Activated CD4-positive, alpha-beta T cell treated with anti-CD3 and anti-CD28 coated beads for 36 hours (primary cell): ENCODE measurements around the gene TNPO1. TPM values are rescaled to one million over a fixed set of nuclear protein-coding genes. Genes with fewer than 3 reads are reported as not detected.
"Not testable (repeated sequence)": the region's sequence is repeated elsewhere in the genome, so short reads cannot be mapped to it uniquely, and the experiment has no call there.

Experiments used
- ATAC-seq: fragments of 200-7000 bp; cut with Tn5 transposase; one replicate; pipeline ENCODE4 v1.10.0; 2021; ENCODE audit warnings: mild to moderate bottlenecking, moderate library complexity
- CTCF ChIA-PET: fragments of 350-600 bp; sonication (Branson Sonifier 250); formaldehyde crosslinking; loops from one replicate; lab custom pipeline; 2021; ENCODE audit warnings: antibody characterized with exemption; lab: Charles Lee
- POLR2A ChIA-PET: fragments of 350-600 bp; sonication (Branson Sonifier 250); formaldehyde crosslinking; loops from one replicate; lab custom pipeline; 2021; ENCODE audit warnings: antibody characterized with exemption, inconsistent platforms; lab: Charles Lee
- DNase-seq: peaks from one replicate; pipeline ENCODE4 v3.0.0-alpha.2; 2020
- H3K27ac Mint-ChIP-seq: one replicate; pipeline ENCODE4 v1.8.0; 2021; ENCODE audit warnings: mixed read lengths
- H3K27me3 Mint-ChIP-seq: one replicate; pipeline ENCODE4 v1.8.0; 2021; ENCODE audit warnings: mixed read lengths
- H3K36me3 Mint-ChIP-seq: one replicate; pipeline ENCODE4 v1.8.0; 2021; ENCODE audit warnings: low read depth, mixed read lengths
- H3K4me1 Mint-ChIP-seq: one replicate; pipeline ENCODE4 v1.8.0; 2021; ENCODE audit warnings: mixed read lengths
- H3K4me3 Mint-ChIP-seq: one replicate; pipeline ENCODE4 v1.8.0; 2021; ENCODE audit warnings: mild to moderate bottlenecking, moderate library complexity, mixed read lengths
- H3K9me3 Mint-ChIP-seq: one replicate; pipeline ENCODE4 v1.8.0; 2021; ENCODE audit warnings: low read depth, mixed read lengths
- intact Hi-C, 2 experiments: fragments of 100-400 bp; cut with DNase I in 1 of 2; cut with micrococcal nuclease in 1 of 2; formaldehyde crosslinking; loops; one replicate each; pipeline versions ENCODE4 v1.14.2 to v1.15.1; 2022 to 2024; cut with DNase I, micrococcal nuclease
- total RNA-seq, 2 experiments: library from RNA; stranded (reverse); gene quantifications; one replicate each; pipeline ENCODE4 v1.2.3, GENCODE V29; 2021

Gene TNPO1
- total RNA-seq, 2 experiments from 2014 or later, result 107 to 162 TPM

DNA sequence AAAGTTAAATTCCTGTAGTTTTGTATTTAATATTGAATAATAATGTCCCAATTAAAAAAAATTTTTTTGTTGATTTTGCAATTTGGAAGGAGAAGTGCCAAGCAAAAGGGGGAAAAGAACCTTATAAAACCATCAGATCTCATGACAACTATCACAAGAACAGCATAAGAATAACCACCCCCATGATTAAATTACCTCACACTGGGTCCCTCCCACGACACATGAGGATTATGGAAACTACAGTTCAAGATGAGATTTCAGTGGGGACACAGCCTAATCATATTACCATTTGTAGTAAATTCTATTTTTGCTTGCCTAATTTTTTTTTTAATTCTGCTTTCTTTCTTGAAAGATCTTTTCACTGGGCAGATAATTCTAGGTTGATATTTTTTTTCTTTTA is 106.0 kb downstream of the TNPO1 start:
- Mint-ChIP-seq H3K4me3 (no peak overlapping the region), H3K4me1 (no peaks in the 10 kb centered on the region), H3K9me3 (no peaks in the 10 kb centered on the region), H3K27me3 (peaks cover 4% of the 10 kb centered on the region), H3K36me3 (no peaks in the 10 kb centered on the region), H3K27ac (no peak overlapping the region)
- DNase-seq, result no peak
- ChIA-PET POLR2A (no interaction called here), CTCF (no interaction called here)
- intact Hi-C loops, result loop anchor here in 1 of 2 experiments (5.0 kb wide), 1 partner anchor 280 kb away; no protein-coding TSS in a partner anchor
- no peak for ATAC-seq

DNA sequence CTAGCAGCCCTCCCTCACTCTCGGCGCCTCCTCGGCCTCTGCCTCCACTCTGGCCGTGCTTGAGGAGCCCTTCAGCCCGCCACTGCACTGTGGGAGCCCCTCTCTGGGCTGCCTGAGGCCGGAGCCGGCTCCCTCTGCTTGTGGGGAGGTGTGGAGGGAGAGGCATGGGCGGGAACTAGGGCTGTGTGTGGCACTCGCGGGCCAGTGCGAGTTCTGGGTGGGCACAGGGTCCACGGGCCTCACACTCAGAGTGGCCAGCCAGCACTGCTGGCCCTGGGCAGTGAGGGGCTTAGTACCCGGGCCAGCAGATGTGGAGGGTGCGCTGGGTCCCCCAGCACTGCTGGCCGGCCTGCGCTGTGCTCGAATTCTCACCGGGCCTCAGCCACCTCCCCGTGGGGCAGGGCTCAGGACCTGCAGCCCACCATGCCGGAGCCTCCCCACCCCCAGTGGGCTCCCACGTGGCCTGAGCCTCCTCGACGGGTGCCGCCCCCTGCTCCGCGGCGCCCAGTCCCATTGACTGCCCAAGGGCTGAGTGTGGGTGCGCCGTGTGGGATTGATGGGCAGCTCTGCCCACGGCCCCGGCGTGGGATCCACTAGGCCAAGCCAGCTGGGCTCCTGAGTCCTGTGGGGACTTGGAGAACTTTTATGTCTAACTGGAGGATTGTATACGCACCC is 109.0 kb downstream of the TNPO1 start:
- intact Hi-C loops, result no loop called here
- Mint-ChIP-seq H3K4me1 (no peaks in the 10 kb centered on the region), H3K27ac (no peak overlapping the region), H3K4me3 (no peak overlapping the region), H3K9me3 (no peaks in the 10 kb centered on the region), H3K36me3 (no peaks in the 10 kb centered on the region), H3K27me3 (peaks cover 8% of the 10 kb centered on the region)
- ChIA-PET POLR2A (no interaction called here), CTCF (interaction anchor here (0.7 kb wide), 1 partner anchor 678 kb away, joined by 3 read pairs; no protein-coding TSS in a partner anchor)
- DNase-seq (no peak), ATAC-seq (no peak)

DNA sequence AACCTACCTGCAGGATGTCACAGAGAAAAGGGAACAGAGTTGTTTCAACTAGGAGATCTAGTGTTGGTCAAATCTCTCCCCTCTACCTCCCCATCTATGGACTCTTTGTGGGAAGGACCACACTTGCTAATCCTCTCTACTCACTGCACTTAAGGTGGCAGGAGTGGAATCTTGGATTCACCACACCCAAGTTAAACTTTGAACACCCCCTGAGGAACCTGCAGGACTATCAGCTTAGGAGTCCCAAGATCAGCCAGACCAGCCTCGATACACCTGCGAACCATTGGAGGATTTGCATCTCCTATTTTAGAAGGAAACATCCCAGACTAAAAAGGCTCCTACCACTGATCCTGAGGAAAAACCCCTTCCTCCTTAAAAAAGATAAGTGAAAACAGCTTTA is 116.2 kb downstream of the TNPO1 start:
- H3K4me3 Mint-ChIP-seq, DNase-seq, ATAC-seq, H3K27ac Mint-ChIP-seq, H3K36me3 Mint-ChIP-seq, H3K9me3 Mint-ChIP-seq, H3K4me1 Mint-ChIP-seq, intact Hi-C loops, CTCF ChIA-PET: not testable (repeated sequence)
- peaks cover 19% of the 10 kb centered on the region for H3K27me3 Mint-ChIP-seq
- POLR2A ChIA-PET, result interaction anchor here (0.7 kb wide), 1 partner anchor 1290 kb away, joined by 4 read pairs; no protein-coding TSS in a partner anchor

DNA sequence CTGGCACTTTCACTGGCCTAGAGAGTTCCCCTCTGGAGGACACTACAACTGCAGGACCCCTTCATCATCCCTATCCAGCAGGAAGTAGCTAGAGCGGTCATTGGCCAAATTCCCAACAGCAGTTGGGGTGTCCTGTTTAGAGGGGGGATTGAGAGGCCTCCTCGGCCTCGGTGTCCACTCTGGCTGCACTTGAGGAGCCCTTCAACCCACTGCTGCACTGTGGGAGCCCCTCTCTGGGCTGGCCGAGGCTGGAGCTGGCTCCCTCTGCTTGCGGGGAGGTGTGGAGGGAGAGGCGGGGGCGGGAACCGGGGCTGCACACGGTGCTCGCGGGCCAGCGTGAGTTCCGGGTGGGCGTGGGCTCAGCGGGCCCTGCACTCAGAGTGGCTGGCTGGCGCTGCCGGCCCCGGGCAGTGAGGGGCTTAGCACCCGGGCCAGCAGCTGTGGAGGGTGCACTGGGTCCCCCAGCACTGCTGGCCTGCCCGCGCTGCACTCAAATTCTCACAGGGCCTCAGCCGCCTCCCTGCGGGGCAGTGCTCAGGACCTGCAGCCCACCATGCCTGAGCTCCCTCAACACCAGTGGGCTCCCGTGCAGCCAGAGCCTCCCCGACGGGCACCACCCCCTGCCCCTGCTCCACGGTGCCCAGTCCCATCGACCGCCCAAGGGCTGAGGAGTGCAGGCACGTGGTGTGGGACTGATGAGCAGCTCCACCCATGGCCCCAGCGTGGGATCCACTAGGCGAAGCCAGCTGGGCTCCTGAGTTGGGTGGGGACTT is 118.7 kb downstream of the TNPO1 start:
- CTCF ChIA-PET, DNase-seq, ATAC-seq, H3K4me3 Mint-ChIP-seq, H3K36me3 Mint-ChIP-seq, H3K9me3 Mint-ChIP-seq, H3K4me1 Mint-ChIP-seq, H3K27ac Mint-ChIP-seq, POLR2A ChIA-PET, intact Hi-C loops: not testable (repeated sequence)
- H3K27me3 Mint-ChIP-seq, result peaks cover 27% of the 10 kb centered on the region

DNA sequence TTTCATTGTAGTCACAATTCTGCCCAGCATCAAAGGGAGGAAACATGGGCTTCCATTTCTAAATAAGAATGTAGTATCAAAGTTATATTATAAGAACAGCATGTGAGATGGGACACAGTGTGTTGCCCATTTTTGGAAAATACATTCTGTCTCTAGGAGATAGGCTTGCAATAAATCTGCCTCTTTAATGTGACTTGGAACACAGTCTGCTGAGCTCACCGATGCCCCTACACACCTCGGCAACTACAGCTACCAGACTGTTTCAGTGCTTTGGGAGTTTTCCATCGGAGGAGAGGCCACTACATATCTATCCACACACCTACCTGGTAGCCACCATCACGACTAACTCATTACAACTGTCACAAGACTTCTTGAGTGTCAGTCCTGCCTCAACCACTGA is 120.4 kb downstream of the TNPO1 start:
- intact Hi-C loops, result no loop called here
- CTCF ChIA-PET, result no interaction called here
- POLR2A ChIA-PET, result no interaction called here
- Mint-ChIP-seq H3K9me3 (no peaks in the 10 kb centered on the region), H3K4me1 (no peaks in the 10 kb centered on the region), H3K4me3 (no peak overlapping the region), H3K27me3 (peaks cover 32% of the 10 kb centered on the region), H3K36me3 (no peaks in the 10 kb centered on the region), H3K27ac (no peak overlapping the region)
- no peak for DNase-seq
- no peak for ATAC-seq

DNA sequence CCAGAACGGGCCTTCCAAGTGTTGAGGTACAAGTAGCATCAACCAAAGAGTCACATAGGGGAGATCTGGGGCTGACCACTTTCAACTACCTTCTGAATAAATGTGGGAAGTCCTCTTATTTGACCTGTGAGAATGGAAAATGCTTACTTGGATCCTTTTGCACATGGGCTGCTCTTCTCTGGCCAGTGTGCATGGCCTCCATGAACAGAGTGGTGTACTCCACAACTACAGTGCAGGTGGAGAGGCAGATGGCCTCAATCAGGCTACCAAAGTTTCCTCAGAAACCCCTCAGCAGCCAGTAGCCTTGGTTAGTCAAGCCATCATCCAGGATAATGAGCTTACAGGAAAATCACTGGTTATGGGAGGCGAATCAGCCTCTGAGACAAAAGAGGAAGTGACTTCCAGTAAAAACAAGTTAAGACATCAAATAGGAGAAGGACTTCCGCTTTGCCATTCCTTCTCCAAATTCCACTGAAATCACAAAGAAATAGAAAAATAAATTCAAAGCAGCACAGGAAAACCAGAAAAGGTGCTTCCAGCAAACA is 121.1 kb downstream of the TNPO1 start:
- H3K4me1 Mint-ChIP-seq, result no peaks in the 10 kb centered on the region
- H3K36me3 Mint-ChIP-seq, result no peaks in the 10 kb centered on the region
- POLR2A ChIA-PET, result no interaction called here
- no peak overlapping the region for H3K4me3 Mint-ChIP-seq
- peaks cover 32% of the 10 kb centered on the region for H3K27me3 Mint-ChIP-seq
- no peak overlapping the region for H3K27ac Mint-ChIP-seq
- CTCF ChIA-PET, result no interaction called here
- no peaks in the 10 kb centered on the region for H3K9me3 Mint-ChIP-seq
- DNase-seq, result no peak
- ATAC-seq, result no peak
- intact Hi-C loops, result no loop called here

DNA sequence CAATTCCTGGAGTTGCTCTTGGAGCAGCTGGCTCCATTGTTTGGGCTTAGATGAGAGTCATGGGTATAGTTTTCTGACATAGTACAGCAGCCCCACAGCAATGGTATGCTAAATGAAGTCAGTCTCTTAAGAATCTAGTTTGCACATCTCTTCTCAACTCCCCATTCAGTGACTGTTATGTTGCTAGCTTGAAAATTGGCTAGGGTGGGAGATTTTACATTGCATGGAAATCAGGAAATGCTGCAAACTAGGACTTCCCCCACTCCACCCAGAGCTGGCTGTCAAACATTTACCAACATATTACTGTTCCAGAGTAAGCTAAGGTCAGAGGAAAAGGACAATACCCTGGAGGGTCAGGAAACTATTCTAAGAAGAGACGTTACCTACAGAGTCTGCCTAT is 121.7 kb downstream of the TNPO1 start:
- Mint-ChIP-seq H3K4me3 (no peak overlapping the region), H3K9me3 (no peaks in the 10 kb centered on the region), H3K27me3 (peaks cover 30% of the 10 kb centered on the region), H3K36me3 (no peaks in the 10 kb centered on the region), H3K27ac (no peak overlapping the region), H3K4me1 (no peaks in the 10 kb centered on the region)
- no peak for DNase-seq
- POLR2A ChIA-PET, result no interaction called here
- CTCF ChIA-PET, result no interaction called here
- no peak for ATAC-seq
- intact Hi-C loops, result no loop called here

DNA sequence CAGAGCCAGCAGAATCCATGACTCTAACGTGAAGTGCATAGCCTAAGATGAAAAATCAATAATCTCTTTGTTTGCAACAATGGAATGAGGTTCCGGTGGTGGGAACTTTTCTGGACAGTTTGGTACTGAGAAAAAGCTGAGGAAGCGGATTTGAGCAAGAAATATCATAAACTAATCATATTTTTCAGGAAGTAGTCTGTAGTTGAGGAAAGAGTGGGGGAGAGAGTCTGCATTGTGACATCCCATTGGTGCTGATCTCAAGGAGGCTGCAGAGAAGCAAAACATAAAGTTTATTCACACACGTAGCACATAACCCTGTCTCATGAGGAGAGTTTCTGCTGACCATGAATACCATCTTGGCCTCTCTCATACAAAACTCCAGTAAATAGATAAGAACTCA is 123.6 kb downstream of the TNPO1 start:
- no peak overlapping the region for H3K4me3 Mint-ChIP-seq
- CTCF ChIA-PET, result interaction anchor here (0.6 kb wide), 1 partner anchor 22 kb away, joined by 3 read pairs; no protein-coding TSS in a partner anchor
- H3K27ac Mint-ChIP-seq, result no peak overlapping the region
- H3K27me3 Mint-ChIP-seq, result peaks cover 28% of the 10 kb centered on the region
- ATAC-seq (no peak), DNase-seq (no peak)
- intact Hi-C loops, result no loop called here
- H3K36me3 Mint-ChIP-seq, result no peaks in the 10 kb centered on the region
- H3K9me3 Mint-ChIP-seq, result no peaks in the 10 kb centered on the region
- H3K4me1 Mint-ChIP-seq, result no peaks in the 10 kb centered on the region
- POLR2A ChIA-PET, result no interaction called here

DNA sequence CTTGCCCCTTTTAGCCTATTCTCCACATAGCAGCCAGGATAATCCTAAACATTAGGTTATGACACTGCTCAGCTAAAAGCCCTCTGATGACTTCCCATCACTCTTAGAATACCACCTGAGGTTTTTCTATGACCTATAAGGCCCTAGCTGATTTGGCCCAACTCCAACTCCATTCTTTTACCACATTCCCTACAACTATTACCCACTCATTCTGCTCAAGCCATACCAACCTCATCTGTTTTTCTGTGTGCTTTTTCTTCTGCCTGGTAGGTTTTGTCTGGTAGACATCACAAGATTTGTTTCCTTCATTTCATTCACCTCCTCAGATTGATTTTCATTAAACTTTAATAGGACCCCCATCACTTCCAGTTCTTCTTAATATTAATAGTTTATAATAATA is 126.8 kb downstream of the TNPO1 start:
- H3K9me3 Mint-ChIP-seq, result no peaks in the 10 kb centered on the region
- H3K27me3 Mint-ChIP-seq, result peaks cover 35% of the 10 kb centered on the region
- DNase-seq (no peak), ATAC-seq (no peak)
- no peaks in the 10 kb centered on the region for H3K4me1 Mint-ChIP-seq
- intact Hi-C loops, result no loop called here
- CTCF ChIA-PET, result no interaction called here
- no peaks in the 10 kb centered on the region for H3K36me3 Mint-ChIP-seq
- no peak overlapping the region for H3K27ac Mint-ChIP-seq
- POLR2A ChIA-PET, result no interaction called here
- no peak overlapping the region for H3K4me3 Mint-ChIP-seq

DNA sequence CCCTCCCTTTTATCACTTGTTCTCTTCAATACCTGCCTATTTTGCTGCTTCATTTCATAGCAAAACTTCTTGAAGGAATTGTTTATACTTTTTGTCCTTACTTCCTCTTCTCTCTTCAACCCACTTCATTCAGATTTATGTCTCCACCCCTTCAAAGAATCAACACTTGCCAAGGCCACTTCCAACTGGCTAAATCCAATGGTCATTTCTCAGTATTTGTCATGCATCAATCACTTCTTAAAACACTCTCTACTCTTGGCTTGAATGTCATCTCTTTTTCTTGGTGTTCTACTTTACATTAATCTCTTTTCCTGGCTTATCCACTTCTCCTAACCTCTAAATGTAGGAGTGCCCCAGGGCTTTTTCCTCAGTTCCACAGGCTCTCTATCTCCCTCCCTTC is 131.0 kb downstream of the TNPO1 start:
- intact Hi-C loops, result no loop called here
- Mint-ChIP-seq H3K36me3 (no peaks in the 10 kb centered on the region), H3K9me3 (no peaks in the 10 kb centered on the region), H3K4me1 (no peaks in the 10 kb centered on the region), H3K27me3 (peaks cover 30% of the 10 kb centered on the region), H3K27ac (no peak overlapping the region), H3K4me3 (no peak overlapping the region)
- no peak for DNase-seq
- POLR2A ChIA-PET, result no interaction called here
- ATAC-seq, result no peak
- CTCF ChIA-PET, result no interaction called here

DNA sequence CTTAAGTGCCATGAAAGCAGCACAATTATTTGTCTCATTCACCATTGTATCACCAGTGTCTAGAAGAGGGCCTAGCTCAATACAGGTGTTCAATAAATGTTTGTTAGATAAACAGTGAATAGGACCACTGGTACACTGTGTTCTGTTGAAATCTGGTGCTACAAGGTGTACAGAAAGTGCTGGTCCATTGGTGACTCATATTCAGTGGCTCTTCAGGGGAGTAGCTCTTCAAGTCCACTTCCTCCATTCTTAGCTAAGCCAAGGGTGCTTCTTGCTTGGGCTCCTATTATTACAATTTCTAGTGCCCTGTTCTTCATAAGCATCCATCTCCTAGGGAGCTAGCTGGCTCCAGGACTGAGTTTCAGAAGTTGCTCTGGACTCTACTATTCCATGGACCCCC is 133.0 kb downstream of the TNPO1 start:
- Mint-ChIP-seq H3K36me3 (no peaks in the 10 kb centered on the region), H3K4me3 (no peak overlapping the region), H3K4me1 (no peaks in the 10 kb centered on the region), H3K27ac (no peak overlapping the region), H3K9me3 (no peaks in the 10 kb centered on the region), H3K27me3 (peaks cover 37% of the 10 kb centered on the region)
- intact Hi-C loops, result no loop called here
- POLR2A ChIA-PET, result no interaction called here
- ATAC-seq (no peak), DNase-seq (no peak)
- CTCF ChIA-PET, result no interaction called here
